Stimulated activated CD8-positive, alpha-beta memory T cell treated with anti-CD3 and anti-CD28 coated beads, Interleukin-15, amount 100 ng/mL, for 4 hours (primary cell): ENCODE results near the gene BACH2.
A peak's percentile ranks its signal among the peaks of the same experiment; 100 is the strongest.
"Not testable (repeated sequence)": the region's sequence is repeated elsewhere in the genome, so short reads cannot be mapped to it uniquely, and the experiment has no call there.

Experiments used
- DNase-seq, 2 donors: peaks; one replicate each; pipeline ENCODE4 v3.0.0-alpha.2; 2020; ENCODE audit warnings: low read depth in 2 of 2

The BACH2 gene

DNA sequence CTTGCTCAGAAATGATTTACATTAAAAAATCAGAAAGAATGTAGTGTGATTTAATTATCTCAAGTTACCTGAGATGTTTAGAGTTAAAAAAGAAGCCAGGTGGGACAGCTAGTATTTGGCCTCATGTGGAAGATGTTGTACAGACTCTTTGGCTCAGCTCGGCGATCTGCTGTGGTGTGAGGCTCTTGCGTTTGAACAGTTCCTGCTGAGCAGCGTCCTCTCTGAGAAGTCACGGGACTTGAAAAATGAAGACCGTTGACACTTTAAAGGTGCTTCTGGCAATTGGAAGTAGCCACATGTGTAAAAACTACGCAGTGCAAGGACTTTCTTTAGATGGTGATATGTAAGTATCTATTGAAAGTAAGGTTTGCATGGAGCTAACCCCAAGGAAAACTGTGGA lies 169.0 kb downstream of the BACH2 start:
- no peak for DNase-seq

DNA sequence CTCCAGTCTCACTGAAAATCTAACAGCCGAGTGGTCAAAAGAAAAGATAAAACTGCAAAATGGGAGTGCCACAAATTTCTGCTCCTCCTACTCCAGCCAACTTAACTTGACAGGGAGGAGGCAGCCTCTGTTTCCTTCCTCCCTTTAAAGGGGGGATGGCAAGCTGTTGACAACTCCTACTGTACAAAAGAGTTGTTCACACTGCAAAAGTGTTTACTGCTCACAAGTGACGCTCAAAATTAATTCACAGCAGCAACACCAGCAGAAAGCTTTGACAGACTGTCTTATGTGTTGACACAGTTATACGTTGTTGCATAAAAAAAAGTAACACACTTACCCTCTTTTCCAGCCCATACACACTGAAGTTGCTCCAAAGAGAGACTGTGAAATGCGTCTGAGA lies 169.8 kb downstream of the BACH2 start:
- no peak for DNase-seq

DNA sequence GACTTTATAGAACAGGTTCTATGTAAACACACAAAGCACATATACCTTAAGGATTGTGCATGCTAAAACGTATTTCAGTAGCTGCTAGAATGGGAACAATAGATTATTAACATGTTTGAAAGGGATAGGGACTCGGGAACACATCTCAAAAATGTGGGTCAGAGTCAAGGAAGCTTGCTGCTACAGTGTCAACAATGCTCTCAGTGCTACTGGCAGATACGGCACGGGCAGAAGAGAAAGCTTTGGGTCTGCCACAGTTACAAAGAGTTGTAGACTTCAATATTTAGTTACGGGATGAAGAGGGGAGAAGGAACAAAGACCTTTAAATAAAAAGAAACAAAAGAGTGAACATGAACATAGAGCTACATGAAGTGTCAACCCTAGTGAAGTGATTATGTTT lies 170.5 kb downstream of the BACH2 start:
- no peak for DNase-seq

DNA sequence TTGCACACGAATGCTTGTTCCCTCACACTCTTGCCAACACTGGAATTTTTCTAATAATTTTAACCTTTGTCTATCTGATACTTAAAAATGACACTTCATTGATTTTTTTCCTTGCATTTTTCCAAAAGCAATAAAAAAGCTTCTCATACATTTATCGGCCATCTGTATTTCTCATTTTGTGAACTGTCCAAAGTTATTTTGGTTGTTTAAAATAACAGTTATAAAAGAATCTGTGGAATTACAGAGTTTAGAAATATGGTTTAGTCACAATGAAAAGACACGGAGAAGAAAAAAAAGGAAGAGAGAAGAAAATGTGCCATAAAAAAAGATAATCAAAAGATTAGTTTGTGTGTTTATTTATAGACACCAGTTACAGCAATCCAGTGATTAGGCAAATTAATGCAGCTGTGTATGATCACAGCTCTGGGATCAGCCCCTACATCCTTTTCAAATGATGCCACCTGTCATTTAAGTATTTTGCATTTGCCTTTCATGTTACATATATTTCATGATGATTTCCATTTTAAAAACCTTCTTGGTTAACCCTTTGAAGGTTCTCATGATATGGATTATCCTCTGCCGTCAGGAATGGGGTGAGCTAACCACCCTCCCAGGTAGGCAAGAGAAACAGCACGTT lies 171.7 kb downstream of the BACH2 start:
- no peak for DNase-seq

DNA sequence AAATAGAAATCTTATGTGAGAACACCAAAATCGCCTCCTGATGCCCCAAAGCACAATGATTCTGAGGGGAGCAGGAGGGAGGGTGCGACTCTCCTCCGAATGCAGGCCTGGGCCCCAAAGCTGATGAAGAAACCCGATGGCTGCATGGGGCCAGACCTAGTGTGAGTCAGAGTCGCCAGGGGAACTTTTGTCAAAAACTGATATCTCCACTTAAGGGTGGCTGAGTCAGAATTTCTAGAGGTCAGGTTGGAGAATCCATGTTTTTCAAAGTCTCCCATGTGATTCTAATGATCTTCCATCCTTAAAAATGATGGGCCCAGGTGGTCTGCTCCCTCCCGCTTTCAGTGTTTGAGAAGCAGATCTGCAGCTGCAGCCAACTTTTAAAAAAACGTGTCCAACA lies 172.8 kb downstream of the BACH2 start:
- DNase-seq, result no peak

DNA sequence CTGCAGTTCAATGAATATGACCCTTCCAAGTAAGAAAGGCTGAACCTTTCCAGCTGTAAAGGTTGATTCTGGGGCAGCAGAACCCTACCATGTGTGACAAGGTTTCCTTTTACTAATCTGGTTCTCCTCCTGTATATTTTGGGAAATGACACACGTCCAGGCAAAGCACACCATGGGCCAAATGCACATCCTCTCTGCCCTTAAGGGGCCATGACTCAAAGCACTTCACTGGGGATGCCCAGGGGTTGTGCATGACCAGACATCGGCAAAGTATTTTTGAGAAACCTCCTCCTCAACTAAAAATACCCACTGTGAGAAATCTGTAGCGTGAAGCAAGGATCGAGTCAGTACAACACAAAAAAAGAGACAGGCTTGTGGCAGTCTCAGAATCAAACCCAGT lies 174.7 kb downstream of the BACH2 start:
- no peak for DNase-seq

DNA sequence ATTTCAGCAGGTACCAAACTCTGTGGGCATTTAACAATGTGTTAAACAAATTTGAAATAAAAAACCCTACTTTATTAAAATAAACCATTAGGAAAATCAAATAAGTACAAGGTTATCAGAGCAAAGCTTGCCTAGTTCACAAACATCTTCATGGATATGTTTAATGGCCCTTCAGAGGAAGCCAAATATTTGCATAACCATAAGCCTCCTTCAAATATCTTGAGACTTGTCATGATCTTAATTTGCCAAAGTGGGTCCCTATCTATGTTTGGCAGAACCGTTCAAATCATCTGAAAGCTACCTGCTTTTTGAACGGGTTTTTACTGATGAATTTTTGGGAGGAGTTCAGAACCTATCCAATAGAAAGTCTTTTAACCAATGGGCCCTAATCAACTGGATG lies 176.3 kb downstream of the BACH2 start:
- DNase-seq, result no peak

DNA sequence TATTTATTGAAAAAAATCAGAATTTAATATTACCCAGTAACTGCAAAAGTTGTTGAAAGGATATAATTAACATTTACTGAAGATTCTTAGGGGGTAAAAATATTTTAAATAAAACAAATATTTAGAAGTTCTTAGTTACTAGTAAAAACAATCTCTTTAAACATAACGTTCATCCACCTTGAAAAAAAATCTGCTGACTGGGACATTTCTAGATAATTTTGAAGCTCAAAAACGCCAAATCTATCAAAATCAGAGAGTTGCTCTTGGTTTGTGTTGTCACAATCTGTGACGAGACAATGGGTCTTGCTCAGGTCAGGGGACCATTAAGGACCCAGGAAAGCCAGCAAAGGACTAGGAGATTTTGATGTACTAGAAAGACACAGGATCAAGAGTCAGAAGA lies 177.0 kb downstream of the BACH2 start:
- DNase-seq, result no peak

DNA sequence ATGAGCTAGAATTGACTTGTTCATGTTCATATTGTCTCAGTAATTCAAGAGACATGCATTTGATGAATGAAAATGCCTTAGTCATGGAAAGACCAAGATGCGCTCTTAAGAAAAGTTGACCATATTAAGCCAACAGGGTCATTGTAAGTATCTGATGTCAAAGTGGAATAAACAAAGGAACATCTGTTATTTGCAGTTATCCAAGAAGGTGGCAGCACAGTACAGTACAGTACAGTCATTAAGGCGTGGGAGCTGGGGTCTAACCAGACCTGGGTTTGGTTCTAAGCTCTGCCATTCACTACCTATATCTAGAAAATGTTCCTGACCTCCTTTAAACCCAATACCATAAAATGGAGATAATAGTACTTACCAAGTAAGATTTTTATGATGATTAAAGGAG lies 178.1 kb downstream of the BACH2 start:
- DNase-seq, result no peak

DNA sequence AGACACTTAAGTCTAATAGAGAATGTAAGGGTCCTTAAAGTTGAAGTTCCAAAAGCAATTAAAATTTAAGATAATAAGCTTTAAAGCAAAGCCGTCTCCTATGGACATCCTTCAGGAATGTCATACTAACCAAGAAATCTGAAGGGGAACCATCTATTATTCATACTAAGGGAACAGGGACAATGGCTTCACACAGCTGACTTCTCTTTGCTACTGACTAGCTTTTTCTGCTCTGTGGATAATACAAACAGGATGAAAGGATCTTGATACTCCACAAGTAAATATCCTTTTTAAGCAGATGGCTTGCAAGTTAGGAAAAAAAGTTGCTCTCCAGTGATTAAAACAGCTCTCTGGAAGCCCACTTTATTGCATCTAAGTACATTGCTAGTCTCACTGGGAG lies 178.6 kb downstream of the BACH2 start:
- no peak for DNase-seq

DNA sequence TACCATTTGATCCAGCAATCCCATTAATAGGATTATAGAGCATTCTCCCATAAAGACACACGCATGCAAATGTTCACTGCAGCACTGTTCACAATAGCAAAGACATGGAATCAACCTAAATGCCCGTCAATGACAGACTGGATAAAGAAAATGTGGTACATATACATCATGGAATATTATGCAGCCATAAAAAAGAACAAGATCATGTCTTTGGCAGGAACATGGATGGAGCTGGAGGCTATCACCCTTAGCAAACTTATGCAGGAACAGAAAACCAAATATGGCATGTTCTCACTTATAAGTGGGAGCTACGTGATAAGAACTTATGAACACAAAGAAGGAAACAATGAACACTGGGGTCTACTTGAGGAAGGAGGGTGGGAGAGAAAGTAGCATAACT lies 180.5 kb downstream of the BACH2 start:
- DNase-seq, result not testable (repeated sequence)

DNA sequence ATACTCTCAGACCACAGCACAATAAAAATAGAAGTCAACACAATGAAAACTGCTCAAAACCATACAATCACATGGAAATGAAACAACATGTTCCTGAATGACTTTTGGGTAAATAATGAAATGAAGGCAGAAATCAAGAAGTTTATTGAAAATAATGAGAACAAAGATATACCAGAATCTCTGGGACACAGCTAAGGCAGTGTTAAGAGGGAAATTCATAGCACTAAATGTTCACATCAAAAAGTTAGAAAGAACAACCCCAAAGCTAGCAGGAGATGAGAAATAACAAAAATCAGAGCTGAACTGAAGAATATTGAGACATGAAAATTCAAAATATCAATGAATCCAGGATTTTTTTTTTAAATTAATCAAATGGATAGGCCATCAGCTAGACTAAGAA lies 183.3 kb downstream of the BACH2 start:
- no peak for DNase-seq

DNA sequence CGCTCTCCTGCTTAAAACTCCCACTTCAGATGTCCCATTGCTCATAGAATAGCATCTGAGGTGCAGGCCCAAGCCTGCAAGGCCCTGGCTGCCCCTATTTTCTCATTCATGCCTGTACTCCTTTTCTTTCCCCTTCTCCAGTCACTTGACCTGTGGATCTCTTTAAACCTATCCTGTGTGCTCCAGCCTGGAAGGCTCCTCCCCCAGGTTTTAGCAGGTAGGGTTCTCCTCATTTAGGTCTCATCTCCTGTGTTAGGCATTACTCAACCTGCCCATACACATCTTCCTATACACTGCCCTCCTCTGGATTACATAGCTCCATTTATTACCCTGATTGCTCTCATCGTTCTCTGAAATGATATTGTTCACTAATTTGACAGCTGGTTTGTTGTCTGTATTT lies 185.3 kb downstream of the BACH2 start:
- DNase-seq, result no peak

DNA sequence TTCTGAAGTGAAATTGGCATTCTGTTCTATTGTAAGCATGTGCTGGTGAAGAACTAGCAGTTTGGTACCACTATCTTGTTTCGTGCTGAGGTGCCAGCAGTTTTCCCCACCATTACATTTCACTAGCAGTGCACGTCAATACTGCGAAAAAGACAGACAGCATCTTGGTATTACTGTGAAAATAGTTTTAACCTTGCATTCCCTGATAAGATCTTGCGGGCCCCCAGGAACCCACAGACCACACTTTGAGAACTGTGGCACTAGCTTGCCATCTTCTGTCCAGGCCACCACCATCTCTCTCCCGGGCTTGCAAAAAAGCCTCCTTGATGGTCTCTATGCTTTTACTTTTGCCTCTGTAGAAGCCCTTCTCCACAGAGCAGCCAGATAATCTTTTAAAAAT lies 185.7 kb downstream of the BACH2 start:
- peak; percentile 26 to 39 for DNase-seq

DNA sequence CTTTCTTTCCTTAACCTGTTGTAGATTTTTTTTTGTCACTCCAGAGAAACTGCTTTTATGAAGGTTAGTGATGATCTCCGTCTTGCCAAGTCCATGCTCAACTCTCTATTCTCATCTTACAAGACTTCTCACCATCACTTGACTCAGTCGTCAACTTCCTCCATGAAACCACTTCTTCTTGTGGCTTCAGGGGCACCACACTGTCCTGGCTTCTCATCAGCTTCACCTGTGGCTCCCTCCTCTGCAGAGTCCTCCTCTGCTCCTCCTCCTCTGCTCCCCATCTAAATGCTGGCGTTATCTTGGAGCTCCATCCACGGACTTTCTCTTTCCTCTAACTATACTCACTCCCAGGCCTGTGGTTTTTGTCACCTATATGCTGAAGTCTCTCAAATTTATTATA lies 187.5 kb downstream of the BACH2 start:
- no peak for DNase-seq

DNA sequence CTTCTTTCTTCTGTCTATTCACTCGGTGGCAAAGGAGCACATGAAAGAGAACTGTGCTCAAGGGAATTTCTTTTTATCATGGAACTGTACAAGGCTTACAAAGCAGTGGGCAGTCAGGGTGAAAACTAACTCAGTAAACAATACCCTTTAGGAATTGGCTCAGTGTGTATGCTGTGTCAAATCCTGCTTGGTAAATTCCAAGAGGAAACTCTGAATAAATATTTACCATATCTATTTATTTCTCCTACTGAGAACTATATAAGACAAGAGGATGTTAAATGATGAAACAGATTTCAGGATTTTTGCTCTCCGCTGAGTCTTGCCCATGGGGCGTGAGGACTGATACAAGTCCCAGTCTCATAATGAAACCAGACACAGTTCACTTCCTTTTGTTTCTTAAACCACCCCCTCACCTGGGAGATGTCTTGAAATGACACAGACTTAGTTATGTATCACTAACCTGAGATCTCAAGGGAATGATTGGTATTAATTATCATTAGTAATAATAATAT lies 188.8 kb downstream of the BACH2 start:
- DNase-seq, result no peak

DNA sequence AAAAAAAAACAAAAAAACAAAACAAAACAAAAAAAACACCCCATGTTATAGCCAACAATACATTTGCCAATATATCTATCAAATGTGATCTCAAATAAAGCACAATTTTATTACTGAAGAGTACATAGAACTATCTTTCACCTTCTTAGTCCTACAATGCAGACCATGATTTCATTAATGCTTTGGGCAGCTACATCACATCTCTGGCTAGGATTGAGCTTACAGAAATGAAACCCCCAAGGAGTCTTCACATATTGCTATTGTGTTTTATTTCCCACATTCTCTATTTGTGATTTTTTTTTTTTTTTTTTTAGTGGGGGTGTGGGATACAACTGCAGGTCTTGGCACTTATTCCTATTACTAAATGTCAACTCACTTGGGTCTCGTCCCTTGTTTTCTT lies 189.3 kb downstream of the BACH2 start:
- no peak for DNase-seq

DNA sequence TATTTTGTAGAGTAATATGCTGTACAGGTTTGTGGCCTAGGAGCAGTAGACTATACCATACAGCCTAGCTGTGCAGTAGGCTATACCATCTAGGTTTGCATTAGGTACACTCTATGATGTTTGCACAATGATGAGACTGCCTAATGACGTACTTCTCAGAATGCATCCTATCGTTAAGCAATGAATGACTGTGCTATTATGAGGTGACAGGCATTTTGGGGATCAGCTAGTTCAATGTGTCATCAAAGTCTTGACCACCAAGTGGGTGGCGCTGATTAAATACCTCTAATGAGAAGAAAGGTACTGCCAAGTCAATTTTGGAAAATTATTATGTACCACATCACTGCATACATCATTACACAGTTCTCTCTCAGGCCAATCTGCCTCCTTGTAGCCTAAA lies 190.2 kb downstream of the BACH2 start:
- no peak for DNase-seq

DNA sequence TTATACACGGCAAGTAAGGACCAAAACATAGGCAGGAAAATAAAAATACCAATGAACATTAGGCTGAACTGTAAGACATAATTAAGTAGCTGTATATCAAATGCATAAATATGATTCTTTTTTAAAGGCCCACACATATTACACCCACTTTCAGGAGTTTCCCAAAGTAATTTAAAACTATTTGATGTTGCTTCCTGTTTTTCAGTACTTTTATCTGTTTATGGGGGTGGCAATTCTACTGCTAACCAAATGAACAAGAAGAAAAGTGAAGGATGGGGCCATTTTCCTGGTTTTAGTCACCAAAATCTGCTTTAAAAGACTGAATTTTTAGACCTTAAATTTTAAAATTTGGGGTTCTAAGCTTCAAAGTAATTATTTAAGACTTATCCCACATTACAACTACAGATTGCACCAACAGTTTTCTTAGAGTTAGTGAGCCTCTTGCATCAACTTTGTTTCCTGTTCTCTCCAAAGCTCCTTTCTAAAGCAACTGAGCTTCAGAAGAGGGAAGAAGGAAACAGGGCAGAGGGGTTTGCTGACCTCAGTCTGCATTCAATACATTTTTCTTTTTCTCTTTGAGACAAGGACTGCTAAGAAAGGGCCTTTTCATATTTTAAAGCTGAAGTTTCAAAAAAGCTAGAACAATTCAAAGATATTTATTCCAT lies 191.0 kb downstream of the BACH2 start:
- no peak for DNase-seq

DNA sequence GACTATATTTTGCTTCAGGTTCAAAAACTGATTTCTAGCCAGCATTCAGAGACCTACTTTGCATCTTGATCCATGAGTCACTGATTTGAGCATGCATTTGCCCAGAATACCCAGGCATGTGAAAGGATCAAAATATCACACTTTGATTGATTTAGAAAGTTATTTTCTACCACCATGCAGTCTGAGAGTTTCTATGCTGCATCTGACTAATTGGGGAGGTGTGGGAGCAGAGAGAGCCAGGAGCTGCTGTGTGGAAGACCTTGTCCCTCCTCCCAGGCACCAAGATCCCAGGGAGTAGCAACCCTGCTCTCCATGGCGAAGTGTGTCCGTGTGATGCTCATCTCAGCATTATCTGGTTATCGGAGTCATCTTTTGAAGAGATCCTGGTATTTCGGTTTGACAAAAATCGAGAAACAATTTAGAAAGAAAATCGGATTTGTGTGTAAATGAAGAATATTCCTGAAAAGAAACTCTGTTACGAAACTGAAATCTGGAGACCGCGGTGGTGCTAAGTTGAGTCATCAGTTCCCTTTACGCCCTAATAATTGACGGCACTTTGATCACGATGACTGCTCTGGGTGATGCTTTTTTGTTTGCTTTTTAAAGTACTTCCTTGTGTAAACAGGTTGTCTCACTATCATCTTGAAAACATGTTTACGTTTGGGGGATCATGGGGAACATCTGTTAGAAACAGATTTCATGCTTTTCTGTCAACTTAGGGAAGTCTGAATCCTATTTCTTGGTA lies 193.4 kb downstream of the BACH2 start:
- no peak for DNase-seq

DNA sequence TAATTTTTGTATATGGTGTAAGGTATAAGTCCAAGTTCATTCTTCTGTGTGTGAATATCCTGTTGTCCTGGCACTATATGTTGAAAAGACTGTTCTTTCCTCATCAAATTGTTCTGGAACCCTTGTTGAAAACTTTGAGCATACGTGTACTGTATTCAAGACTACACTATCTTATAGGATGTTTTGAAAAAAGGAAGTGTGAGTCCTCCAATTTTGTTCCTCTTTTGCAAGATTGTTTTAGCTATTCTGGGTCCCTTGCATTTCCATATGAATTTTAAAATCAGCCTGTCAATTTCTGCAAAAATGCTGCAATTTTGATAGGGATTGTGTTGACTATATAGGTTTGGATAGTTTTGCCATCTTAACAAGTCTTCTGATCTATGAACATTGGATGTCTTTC lies 195.2 kb downstream of the BACH2 start:
- DNase-seq, result no peak

DNA sequence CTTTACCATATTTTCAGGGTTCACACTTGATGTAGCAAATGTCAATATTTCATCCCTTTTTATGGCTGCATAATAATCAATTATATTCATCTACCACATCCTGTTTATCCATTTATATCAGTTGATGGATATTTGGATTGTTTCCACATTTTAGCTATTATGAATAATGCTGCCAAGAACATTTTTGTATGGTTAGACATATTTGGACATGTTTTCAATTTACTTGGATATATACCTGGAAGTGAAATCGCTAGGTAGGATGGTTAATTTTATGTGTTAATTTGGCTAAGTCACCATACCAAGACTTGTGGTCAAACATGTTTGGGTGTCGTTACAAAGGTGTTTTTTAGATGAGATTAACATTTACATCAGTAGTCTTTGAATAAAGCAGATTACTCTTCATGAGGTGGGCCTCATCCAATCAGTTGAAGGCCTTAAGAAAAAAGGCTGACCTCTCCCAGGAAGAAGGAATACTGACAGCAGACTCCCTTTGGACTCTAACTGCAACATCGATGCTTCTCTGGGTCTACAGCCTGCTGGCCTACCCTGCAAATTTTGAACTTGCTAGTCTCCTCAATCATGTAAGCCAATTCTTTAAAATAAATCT lies 196.5 kb downstream of the BACH2 start:
- DNase-seq, result no peak

DNA sequence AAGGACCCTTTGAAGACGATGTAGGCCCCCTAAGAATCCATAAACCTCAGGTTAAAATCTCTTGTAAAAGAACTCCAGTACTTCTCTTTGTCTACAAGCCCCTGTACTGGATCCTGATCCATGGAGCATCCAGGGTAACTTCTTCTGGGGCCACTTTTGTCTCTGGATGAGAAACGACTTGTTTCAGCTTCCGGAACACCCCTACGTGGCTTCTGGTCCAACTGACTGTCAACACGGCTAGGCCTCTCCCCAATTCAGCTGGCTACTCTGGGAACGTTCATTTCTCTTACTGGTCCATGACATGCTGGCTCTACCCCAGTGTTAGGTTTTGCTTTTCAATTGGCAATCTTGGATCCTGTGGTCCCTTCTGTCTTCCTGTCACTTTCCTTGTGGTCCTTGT lies 198.0 kb downstream of the BACH2 start:
- DNase-seq, result no peak
